Measurements from ENCODE around the gene CACNA2D1. TPM values are rescaled to one million over a fixed set of nuclear protein-coding genes. Genes with fewer than 3 reads are reported as not detected.
A peak's percentile ranks its signal among the peaks of the same experiment; 100 is the strongest.

Gene CACNA2D1
- total RNA-seq, 1 experiment from 2014 or later: 36.2 TPM

- Histone ChIP-seq H3K4ac (ENCODE audit: low read depth, low read length) (no peak overlapping the region), H3K23ac (ENCODE audit: insufficient read length, low read depth, low read length) (no peak overlapping the region), H3K4me2 (ENCODE audit: insufficient read depth, insufficient read length, low read length) (no peak overlapping the region), H2BK15ac (ENCODE audit: low read depth, low read length) (no peak overlapping the region), H4K91ac (ENCODE audit: insufficient read length, low read depth, low read length) (no peak overlapping the region), H2BK12ac (ENCODE audit: insufficient read length, low read depth, low read length) (no peak overlapping the region), H3K23me2 (ENCODE audit: insufficient read length, low read depth, low read length, poor library complexity, severe bottlenecking) (no peaks in the 10 kb centered on the region), H2AFZ (ENCODE audit: low read length) (no peak overlapping the region), H3K79me2 (ENCODE audit: insufficient read depth, low read length) (no peaks in the 10 kb centered on the region), H3T11ph (ENCODE audit: low read length) (no peak overlapping the region), H2AK5ac (ENCODE audit: insufficient read length, low read length) (no peak overlapping the region), H4K8ac (replicated peaks; ENCODE audit: insufficient read length, low read depth, low read length) (no peak overlapping the region), H2BK20ac (ENCODE audit: low read depth, low read length, poor library complexity, severe bottlenecking) (peak overlapping the region; percentile 45), H3K9ac (ENCODE audit: extremely low read depth, insufficient read length, low read length) (no peak overlapping the region), H3K79me1 (ENCODE audit: insufficient read depth, low read depth, low read length, poor library complexity, severe bottlenecking) (no peaks in the 10 kb centered on the region), H3K9me3 (ENCODE audit: control insufficient read depth, low read depth, low read length) (no peaks in the 10 kb centered on the region), H3K18ac (ENCODE audit: insufficient read length, low read depth, low read length) (no peak overlapping the region), H3K27me3 (ENCODE audit: insufficient read depth, low read length) (no peaks in the 10 kb centered on the region), H2BK5ac (ENCODE audit: insufficient read length, low read length) (no peak overlapping the region), H2BK120ac (ENCODE audit: low read depth, low read length, poor library complexity, severe bottlenecking) (no peak overlapping the region), H3K14ac (ENCODE audit: insufficient read depth, low read length) (no peak overlapping the region), H4K5ac (ENCODE audit: insufficient read length, low read depth, low read length) (no peak overlapping the region), H4K20me1 (ENCODE audit: control insufficient read depth, insufficient read depth, insufficient read length) (no peaks in the 10 kb centered on the region), H3K27ac (ENCODE audit: insufficient read length, low read depth, low read length) (no peak overlapping the region), H3K4me1 (ENCODE audit: insufficient read depth, low read length) (peaks cover 6% of the 10 kb centered on the region; the same call in 1 of the 2 replicates), H3K56ac (ENCODE audit: insufficient read length, low read depth, low read length) (no peak overlapping the region)
- no peak for TF ChIP-seq CTCF (conservative IDR thresholded peaks at IDR 0.05)
- WGBS (ENCODE audit: extremely low coverage, insufficient read length, low lambda C conversion rate): no CpG with 5 or more reads among the region's 3 CpGs
- peaks cover 37 to 39% of the 10 kb centered on the region in 2 experiments for H3K4me1 Mint-ChIP-seq
- H3K27me3 Mint-ChIP-seq (ENCODE audit: low read depth): 0 out of 2 replicates have a peak, but pooled peaks cover 1% of the 10 kb centered on the region
- peaks cover 0 to 13% (median 2%) of the 10 kb centered on the region in 3 experiments; a peak in 4 of 7 replicates for H3K36me3 Mint-ChIP-seq (ENCODE audit: insufficient read depth in 1 of 3, low read depth in 3 of 3)
- no peak overlapping the region for H3K27ac Mint-ChIP-seq
- peaks cover 5 to 14% of the 10 kb centered on the region in 2 experiments for H3K9me3 Mint-ChIP-seq
- H3K4me3 Mint-ChIP-seq: no peak overlapping the region
- DNase-seq: no peak
Observed at GRCh38 chr7:82468435-82468834, 24.9 kb upstream of the CACNA2D1 start.
